ENCODE results near the gene SLC8A1. TPM values are rescaled to one million over a fixed set of nuclear protein-coding genes. Genes with fewer than 3 reads are reported as not detected.
A peak's percentile ranks its signal among the peaks of the same experiment; 100 is the strongest.

The SLC8A1 gene
- total RNA-seq, 4 donors from 2014 or later = 1.3 to 3.8 (median 2.4) TPM

DNA sequence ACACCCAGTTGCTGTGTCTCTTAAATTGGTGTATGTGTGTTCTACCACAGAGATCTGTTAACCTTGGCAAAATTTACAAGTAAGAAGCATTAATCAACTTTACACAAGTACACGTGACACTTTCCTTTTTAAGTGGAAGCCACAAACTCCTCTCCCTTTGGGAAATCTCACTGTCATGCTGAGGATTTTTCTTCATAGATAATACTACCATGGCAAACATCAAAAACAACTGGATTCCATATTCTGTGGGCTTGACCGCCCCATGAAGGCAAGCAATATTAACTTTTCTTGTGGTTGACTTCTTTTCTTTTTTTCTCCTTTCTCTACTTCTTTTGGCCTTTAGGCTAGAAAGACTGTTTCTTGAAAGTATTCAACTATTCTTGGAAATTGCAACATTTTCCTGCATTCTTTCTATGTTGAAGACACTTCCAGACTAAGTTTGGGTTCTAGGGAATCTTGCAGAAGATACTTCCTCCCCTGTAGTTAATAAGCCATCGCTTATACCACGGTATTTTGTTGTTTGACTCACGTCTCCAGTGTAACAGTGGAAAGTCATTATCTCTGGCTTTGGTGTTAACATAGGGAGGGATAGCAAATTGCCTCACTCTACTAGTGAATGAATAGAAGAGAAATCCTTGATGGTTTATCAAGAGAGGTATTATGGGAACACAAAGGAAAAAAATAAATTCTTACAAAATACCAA, 79.5 kb downstream of the SLC8A1 start:
- no peaks in the 10 kb centered on the region for H3K9me3 ChIP-seq
- H3K36me3 ChIP-seq = no peaks in the 10 kb centered on the region
- no peak overlapping the region for H3K4me3 ChIP-seq
- no peak for ATAC-seq
- intact Hi-C loops (cut with DNase I; ENCODE audit: low total_unique reads) (no loop called here), in situ Hi-C loops (cut with MboI; ENCODE audit: low sequenced_read_pairs in 4 of 4) (no loop called here)
- DNase-seq = no peak
- H3K27ac ChIP-seq = no peak overlapping the region
- TF ChIP-seq, protein P1, sequence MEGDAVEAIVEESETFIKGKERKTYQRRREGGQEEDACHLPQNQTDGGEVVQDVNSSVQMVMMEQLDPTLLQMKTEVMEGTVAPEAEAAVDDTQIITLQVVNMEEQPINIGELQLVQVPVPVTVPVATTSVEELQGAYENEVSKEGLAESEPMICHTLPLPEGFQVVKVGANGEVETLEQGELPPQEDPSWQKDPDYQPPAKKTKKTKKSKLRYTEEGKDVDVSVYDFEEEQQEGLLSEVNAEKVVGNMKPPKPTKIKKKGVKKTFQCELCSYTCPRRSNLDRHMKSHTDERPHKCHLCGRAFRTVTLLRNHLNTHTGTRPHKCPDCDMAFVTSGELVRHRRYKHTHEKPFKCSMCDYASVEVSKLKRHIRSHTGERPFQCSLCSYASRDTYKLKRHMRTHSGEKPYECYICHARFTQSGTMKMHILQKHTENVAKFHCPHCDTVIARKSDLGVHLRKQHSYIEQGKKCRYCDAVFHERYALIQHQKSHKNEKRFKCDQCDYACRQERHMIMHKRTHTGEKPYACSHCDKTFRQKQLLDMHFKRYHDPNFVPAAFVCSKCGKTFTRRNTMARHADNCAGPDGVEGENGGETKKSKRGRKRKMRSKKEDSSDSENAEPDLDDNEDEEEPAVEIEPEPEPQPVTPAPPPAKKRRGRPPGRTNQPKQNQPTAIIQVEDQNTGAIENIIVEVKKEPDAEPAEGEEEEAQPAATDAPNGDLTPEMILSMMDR (IDR thresholded peaks at IDR 0.05 in 4 of 5, conservative IDR thresholded peaks at IDR 0.05 in 1 of 5) = no peak
- no peak for TF ChIP-seq POLR2A (IDR thresholded peaks at IDR 0.05)
- H3K27me3 ChIP-seq = no peaks in the 10 kb centered on the region
- H3K4me1 ChIP-seq = peaks cover 0 to 9% of the 10 kb centered on the region in 2 donors

DNA sequence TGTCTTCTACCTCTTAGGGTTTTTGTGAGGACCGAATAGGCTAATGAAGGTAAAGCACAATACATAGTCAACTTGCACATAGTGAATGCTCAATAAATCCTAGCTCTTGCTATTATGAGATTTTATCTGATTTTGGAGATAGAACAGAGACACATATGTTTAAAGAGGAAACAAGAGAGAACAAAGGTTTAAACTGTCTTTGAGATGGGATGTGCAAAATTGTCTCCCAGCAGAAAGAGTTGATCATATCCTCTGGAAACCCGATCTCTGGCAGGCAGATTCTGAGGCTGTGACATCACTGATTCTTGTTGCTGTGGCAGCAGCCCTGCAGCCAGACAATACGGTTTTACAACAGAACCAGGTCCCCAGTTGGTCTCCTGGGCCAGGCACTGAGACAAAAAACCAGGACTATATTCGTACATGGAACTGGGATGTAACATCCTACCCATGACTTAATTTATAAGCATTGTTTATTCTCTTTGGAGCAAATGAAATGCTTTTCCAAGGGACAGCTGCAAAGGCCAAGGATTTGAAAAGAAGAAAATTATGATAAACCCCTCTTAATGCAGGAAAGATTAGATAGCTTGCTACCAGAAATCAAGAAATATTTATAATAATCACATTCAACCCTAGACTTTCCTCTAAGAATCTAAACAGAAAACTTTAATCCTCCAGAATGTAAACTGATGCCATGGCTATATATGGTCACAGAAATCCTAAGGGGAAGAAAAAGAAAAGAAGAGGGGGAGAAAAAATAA, 80.2 kb downstream of the SLC8A1 start:
- Histone ChIP-seq H3K4me3 (no peak overlapping the region), H3K9me3 (no peaks in the 10 kb centered on the region), H3K27ac (no peak overlapping the region), H3K27me3 (no peaks in the 10 kb centered on the region), H3K4me1 (peaks cover 0 to 9% of the 10 kb centered on the region in 2 donors), H3K36me3 (no peaks in the 10 kb centered on the region)
- intact Hi-C loops (cut with DNase I; ENCODE audit: low total_unique reads) = no loop called here
- TF ChIP-seq, protein P1 (IDR thresholded peaks at IDR 0.05 in 4 of 5, conservative IDR thresholded peaks at IDR 0.05 in 1 of 5) = no peak
- TF ChIP-seq POLR2A (IDR thresholded peaks at IDR 0.05) = no peak
- DNase-seq (no peak), ATAC-seq (peak in 1 of 2 donors; percentile 41)
- in situ Hi-C loops (cut with MboI; ENCODE audit: low sequenced_read_pairs in 4 of 4) = no loop called here

DNA sequence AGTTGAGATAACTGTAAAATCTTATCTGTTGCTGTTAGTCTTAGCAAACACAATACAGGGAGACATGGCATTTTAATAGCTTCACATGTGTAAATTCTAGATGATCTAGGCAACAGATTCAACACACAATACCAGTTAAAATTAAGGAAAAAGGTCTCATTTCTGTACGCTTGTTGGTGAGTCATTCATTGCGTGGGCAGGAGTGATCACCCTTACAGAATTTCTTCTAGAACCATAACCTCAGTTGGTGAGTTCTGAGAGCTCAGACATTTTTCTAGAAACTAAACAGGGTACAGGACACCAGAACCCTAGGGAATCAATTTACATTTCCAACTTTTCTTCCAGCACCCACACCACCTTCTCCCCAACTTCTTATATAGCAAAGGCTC, 81.9 kb downstream of the SLC8A1 start:
- TF ChIP-seq POLR2A (IDR thresholded peaks at IDR 0.05) = no peak
- TF ChIP-seq, protein P1 (IDR thresholded peaks at IDR 0.05 in 4 of 5, conservative IDR thresholded peaks at IDR 0.05 in 1 of 5) = no peak
- intact Hi-C loops (cut with DNase I; ENCODE audit: low total_unique reads) (no loop called here), in situ Hi-C loops (cut with MboI; ENCODE audit: low sequenced_read_pairs in 4 of 4) (no loop called here)
- DNase-seq (no peak), ATAC-seq (no peak)
- no peaks in the 10 kb centered on the region for H3K27me3 ChIP-seq
- H3K36me3 ChIP-seq = no peaks in the 10 kb centered on the region
- no peak overlapping the region for H3K27ac ChIP-seq
- no peak overlapping the region for H3K4me3 ChIP-seq
- H3K9me3 ChIP-seq = no peaks in the 10 kb centered on the region
- H3K4me1 ChIP-seq = peaks cover 0 to 9% of the 10 kb centered on the region in 2 donors

DNA sequence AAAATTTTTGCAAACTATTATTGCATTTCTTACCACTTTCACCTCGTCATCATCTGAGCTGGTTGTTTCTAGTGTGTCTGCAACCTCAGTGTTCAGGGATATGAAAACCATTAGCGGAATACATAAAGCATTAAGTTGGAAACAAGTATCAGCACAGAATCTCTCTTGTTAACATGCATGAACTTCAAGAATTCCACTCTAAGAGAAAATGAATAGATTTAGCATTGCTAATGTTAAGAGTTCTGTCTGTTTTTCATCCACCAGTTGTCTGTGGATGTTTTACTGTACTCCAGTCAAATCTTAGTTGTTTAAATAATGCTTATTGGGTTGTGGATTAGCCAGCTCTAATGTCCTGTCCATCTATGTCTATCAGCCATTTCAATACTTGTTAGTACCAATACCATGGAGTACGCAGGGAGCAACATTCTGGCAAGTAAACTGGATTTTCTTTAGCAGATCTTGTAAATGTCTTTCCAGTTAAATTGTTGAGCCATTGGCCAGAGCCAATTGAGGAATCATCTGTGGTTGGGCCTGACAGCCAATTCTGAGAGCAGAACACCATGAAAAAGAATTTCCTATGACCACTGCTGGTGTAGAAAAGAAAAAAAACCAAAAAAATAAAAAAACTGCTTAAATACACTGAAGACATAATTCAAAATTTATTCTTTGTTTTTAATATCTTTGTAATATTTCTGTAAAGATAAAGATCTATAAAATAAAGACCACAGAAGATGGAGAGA, 82.5 kb downstream of the SLC8A1 start:
- Histone ChIP-seq H3K36me3 (no peaks in the 10 kb centered on the region), H3K27ac (no peak overlapping the region), H3K9me3 (no peaks in the 10 kb centered on the region), H3K4me1 (peaks cover 4 to 9% of the 10 kb centered on the region in 2 donors), H3K27me3 (no peaks in the 10 kb centered on the region), H3K4me3 (no peak overlapping the region)
- DNase-seq (no peak), ATAC-seq (no peak)
- in situ Hi-C loops (cut with MboI; ENCODE audit: low sequenced_read_pairs in 4 of 4) = no loop called here
- intact Hi-C loops (cut with DNase I; ENCODE audit: low total_unique reads) = no loop called here
- TF ChIP-seq POLR2A (IDR thresholded peaks at IDR 0.05) = no peak
- TF ChIP-seq, protein P1 (IDR thresholded peaks at IDR 0.05 in 4 of 5, conservative IDR thresholded peaks at IDR 0.05 in 1 of 5) = no peak
